Mucosa of gallbladder (tissue), 1 donor: ENCODE results near the gene NPAS3. TPM values are rescaled to one million over a fixed set of nuclear protein-coding genes. Genes with fewer than 3 reads are reported as not detected.

Source experiments
- DNase-seq: peaks from one replicate; pipeline ENCODE4 v3.0.0-alpha.2; 2020; ENCODE audit warnings: low spot score
- total RNA-seq: library from RNA; stranded (reverse); gene quantifications from one replicate; pipeline ENCODE4 v1.2.1, GENCODE V29; 2021
- donor health status: DM: no; HTN: no; CAD: no.

NPAS3 gene
- total RNA-seq, 1 donor from 2014 or later = 1.8 TPM

DNA sequence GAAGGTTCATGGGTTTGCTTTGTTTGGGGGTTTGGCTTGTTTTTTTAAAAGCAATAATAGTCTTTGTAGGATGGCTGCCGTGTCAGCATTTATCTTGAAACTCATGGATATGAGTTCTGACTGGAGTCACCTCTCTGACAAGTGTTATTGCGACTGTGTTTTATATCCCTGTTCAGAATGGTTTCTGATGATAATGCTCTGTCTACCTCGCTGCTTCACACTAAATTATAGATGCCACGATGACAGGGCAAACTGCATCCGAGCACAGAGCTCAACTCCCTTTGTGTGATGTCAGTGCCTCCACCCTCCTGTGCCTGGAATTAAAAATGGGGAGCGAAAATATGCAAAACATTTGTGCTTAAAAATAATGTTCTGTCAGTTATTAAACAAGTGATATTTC is 761.4 kb downstream of the NPAS3 start:
- no peak for DNase-seq

- no peak for DNase-seq
Measured at GRCh38 chr14:33702293-33702692, 763.6 kb downstream of the NPAS3 start.

DNA sequence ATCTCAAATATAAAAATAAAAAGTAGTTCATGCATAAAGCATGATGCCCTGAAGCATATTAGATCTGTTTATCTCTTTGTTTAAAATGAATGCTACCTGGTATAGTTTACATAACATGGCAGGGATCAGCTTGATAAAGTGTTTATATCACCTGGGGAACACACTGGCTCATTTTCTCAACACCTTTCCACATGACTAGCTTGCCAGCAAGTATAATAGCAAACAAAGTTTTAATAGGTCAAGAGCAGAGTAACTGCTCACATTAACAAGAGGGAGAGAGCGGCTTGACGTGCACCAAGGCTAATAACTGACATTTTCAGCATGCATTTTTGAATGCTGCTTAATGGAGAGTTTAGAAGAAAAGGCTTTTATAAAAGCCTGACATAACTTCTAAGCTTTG is 765.8 kb downstream of the NPAS3 start:
- no peak for DNase-seq

GRCh38 chr14:33705490-33705889 is 766.8 kb downstream of the NPAS3 start:
- DNase-seq = no peak

GRCh38 chr14:33707716-33708115 is 769.0 kb downstream of the NPAS3 start:
- no peak for DNase-seq

GRCh38 chr14:33709283-33709682 is 770.6 kb downstream of the NPAS3 start:
- no peak for DNase-seq

- DNase-seq = no peak
Measured at GRCh38 chr14:33709711-33710110, 771.0 kb downstream of the NPAS3 start.

DNA sequence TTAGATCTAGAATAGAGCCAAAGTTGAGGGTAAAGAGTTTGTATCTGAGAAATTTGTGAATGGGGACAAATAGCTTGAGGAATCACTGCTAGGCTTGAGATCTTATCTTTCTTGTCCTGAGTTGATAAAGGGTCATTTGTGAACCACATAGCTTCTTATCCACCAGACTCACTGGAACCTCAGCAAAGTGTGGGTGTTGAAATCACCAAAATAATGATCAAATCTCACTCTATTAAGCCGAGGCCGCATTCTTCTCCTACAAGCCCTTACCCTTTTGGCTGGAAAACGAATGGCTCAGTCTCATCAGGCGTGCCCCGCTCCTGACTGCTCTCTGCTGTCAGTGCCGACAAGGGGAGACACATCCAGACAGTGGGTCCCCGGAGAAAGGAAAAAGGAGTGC is 771.6 kb downstream of the NPAS3 start:
- DNase-seq = no peak

- DNase-seq = no peak
Measured at GRCh38 chr14:33711194-33711593, 772.5 kb downstream of the NPAS3 start.

- DNase-seq = no peak
Measured at GRCh38 chr14:33711811-33712216, 773.1 kb downstream of the NPAS3 start.

DNA sequence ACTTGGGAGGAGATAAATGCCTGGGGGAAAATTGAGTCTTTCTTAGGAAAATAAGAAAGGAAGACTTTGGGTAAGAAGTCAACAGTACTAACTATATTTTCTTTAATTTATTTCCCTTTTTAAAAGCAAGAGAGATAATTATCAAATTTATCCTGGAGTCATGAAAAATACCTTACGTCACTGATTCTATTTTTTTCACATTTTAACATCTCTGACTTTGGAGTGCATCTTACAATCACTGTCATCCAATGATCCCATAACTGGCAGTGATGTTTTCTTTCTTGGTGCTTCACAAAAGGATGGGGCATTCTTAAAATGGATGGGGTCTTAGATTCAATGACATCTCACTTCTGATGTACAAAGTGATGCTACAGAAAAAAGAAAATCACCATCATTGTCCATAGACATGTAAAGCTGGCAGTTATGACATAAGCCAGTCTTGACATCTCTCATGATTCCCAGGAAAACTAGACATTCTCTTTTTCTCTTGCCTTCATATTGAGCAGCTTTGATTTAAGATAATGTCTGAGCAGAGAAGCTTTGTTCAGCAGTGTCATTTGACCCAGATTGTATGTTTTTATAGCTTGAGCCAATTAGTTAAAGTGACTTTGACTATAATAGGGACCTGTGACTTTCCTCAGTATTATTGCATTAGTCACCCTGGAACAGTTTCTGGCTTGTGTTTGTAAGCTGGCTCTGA is 776.0 kb downstream of the NPAS3 start:
- DNase-seq = no peak

DNA sequence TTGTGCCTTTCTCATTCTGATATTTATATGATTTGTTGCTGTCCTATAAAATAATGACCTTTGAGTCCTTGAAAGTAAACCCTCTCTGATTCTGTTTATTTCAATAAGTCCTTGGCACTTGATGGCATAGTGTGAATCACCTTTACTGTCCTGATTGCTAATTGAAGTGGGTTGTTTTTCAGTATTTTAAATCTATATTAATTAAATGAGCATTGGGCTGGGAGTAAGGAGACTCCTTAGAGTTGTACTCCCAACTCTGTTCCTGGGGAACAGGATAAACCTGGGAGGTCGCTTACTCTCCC is 776.5 kb downstream of the NPAS3 start:
- DNase-seq = no peak

DNA sequence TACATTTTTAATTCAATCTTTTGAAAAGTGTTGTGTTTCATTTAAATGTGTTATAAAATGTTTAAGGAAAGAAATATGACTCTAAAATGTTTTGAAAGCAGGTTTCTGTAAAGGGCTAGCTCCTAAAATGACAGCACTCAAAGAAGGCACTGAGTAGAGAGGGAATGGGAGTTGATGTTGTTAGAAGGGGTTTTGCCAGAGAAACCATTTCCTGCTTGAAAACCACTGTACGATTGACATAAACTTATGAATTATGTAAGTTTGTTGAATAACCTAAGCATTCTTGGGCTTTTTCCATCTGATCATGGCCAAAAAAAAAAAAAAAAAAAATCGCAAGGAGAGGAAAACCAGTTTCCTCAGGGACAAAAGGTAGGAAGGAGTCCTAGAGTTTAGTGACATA is 778.2 kb downstream of the NPAS3 start:
- DNase-seq = no peak

- no peak for DNase-seq
Measured at GRCh38 chr14:33717866-33718265, 779.2 kb downstream of the NPAS3 start.

DNA sequence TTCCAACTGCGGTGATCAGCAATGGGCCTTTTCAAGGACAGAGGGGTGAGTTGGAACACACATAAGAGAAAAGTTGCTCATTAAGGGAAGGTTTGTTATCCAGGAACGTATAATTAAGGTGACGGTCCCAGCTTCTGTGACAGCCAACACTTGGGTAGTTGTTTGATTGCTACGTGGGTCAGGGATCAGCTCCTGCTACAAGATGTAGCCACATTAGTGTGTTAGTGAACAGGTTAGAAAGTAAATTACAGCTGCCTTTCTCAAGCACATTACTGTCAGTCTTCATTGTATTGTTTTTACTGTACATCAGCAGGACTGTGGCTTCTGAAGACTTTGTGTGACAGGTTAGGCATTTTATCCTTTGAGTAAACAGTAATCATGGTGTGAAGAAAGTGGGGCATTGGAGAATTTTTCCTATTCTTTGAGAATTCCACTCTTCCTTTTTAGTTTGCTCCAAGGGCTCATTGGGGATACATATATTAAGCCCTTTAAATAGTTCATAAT is 781.7 kb downstream of the NPAS3 start:
- no peak for DNase-seq

- DNase-seq = no peak
Measured at GRCh38 chr14:33726685-33727084, 788.0 kb downstream of the NPAS3 start.

DNA sequence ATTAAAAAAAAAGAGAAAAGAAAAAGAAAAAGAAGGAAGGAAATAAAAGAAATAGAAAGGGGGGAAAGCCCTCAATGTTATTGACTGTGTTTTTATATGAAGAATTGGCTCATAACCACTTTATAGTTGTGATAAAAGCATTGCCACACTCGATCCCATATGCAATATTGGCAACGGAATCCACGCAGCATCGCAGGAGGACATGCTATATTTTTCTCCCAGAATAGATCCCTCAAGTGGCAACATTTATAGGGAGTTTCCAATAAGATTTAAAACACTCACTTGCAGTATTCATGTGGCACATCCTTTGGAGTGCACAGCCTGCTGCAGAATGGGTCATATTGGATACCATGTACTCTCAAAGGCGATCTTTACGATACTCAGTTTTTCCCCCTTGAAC is 788.9 kb downstream of the NPAS3 start:
- no peak for DNase-seq

GRCh38 chr14:33728010-33728498 is 789.4 kb downstream of the NPAS3 start:
- DNase-seq = no peak

GRCh38 chr14:33730156-33730555 is 791.5 kb downstream of the NPAS3 start:
- DNase-seq = no peak

GRCh38 chr14:33732175-33732574 is 793.5 kb downstream of the NPAS3 start:
- DNase-seq = no peak

GRCh38 chr14:33733310-33733709 is 794.6 kb downstream of the NPAS3 start:
- DNase-seq = no peak

DNA sequence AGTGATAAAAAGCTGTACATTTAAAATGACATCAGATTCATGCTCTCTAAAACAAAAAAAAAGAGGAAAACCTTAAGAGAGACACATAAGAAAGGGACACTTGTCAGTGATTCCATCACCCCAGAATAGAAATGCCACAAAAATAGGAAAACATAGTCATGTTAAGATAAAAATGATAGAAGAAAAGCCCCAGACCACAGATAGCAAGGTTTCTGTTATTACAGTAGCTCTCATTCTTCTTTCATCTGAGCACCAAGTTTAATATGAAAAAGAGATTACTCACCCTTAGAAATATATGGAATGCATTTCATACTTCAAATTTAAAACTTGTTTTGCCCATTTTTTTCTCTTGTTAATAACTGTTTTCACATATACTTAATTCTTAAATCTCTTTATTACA is 795.0 kb downstream of the NPAS3 start:
- DNase-seq = no peak

DNA sequence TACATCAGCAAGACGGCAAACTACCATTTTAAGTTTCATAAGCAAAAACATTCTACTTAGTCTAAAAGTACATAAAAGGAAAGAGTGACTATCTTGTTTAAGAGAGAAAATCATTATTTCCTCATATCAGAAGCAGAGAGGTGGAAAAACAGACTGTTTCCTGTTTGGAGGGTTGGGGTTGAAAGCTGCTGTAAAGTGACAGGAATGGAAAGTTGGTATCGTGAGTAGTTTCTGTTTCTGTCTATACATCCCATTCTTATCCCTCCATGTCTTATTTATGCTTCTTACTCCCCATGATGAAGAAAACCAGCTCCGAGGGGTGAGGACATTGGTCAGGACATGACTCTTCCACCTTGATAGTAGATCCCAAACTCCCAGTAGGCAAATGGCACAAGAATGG is 795.7 kb downstream of the NPAS3 start:
- DNase-seq = no peak

- DNase-seq = no peak
Measured at GRCh38 chr14:33736299-33736825, 797.7 kb downstream of the NPAS3 start.
